Measurements from ENCODE around the gene IMMP2L.

Gene IMMP2L

GRCh38 chr7:110891197-110891596 is 671.1 kb downstream of the IMMP2L start:
- FAIRE-seq, result no peak

- no peak for FAIRE-seq
Observed at GRCh38 chr7:110890101-110890500, 672.2 kb downstream of the IMMP2L start.

GRCh38 chr7:110889335-110889734 is 673.0 kb downstream of the IMMP2L start:
- no peak for FAIRE-seq

GRCh38 chr7:110888641-110889040 is 673.7 kb downstream of the IMMP2L start:
- no peak for FAIRE-seq

GRCh38 chr7:110885474-110885873 is 676.8 kb downstream of the IMMP2L start:
- no peak for FAIRE-seq

GRCh38 chr7:110881721-110882120 is 680.6 kb downstream of the IMMP2L start:
- no peak for FAIRE-seq

GRCh38 chr7:110880971-110881370 is 681.3 kb downstream of the IMMP2L start:
- no peak for FAIRE-seq

GRCh38 chr7:110877016-110877415 is 685.3 kb downstream of the IMMP2L start:
- no peak for FAIRE-seq

- FAIRE-seq, result peak; percentile 25
Observed at GRCh38 chr7:110875346-110875745, 686.9 kb downstream of the IMMP2L start.

- no peak for FAIRE-seq
Observed at GRCh38 chr7:110871856-110872255, 690.4 kb downstream of the IMMP2L start.

- no peak for FAIRE-seq
Observed at GRCh38 chr7:110870926-110871325, 691.4 kb downstream of the IMMP2L start.

GRCh38 chr7:110868458-110868857 is 693.8 kb downstream of the IMMP2L start:
- no peak for FAIRE-seq

- FAIRE-seq, result no peak
Observed at GRCh38 chr7:110867771-110868170, 694.5 kb downstream of the IMMP2L start.

GRCh38 chr7:110863258-110863657 is 699.0 kb downstream of the IMMP2L start:
- FAIRE-seq, result no peak

GRCh38 chr7:110861163-110861562 is 701.1 kb downstream of the IMMP2L start:
- no peak for FAIRE-seq

- FAIRE-seq, result no peak
Observed at GRCh38 chr7:110857106-110857505, 705.2 kb downstream of the IMMP2L start.

GRCh38 chr7:110856704-110857103 is 705.6 kb downstream of the IMMP2L start:
- FAIRE-seq, result no peak

- no peak for FAIRE-seq
Observed at GRCh38 chr7:110854651-110855050, 707.6 kb downstream of the IMMP2L start.

GRCh38 chr7:110854166-110854565 is 708.1 kb downstream of the IMMP2L start:
- FAIRE-seq, result no peak

GRCh38 chr7:110853263-110853662 is 709.0 kb downstream of the IMMP2L start:
- FAIRE-seq, result no peak

- FAIRE-seq, result no peak
Observed at GRCh38 chr7:110852156-110852940, 709.9 kb downstream of the IMMP2L start.

- no peak for FAIRE-seq
Observed at GRCh38 chr7:110850224-110850623, 712.1 kb downstream of the IMMP2L start.

GRCh38 chr7:110842796-110843195 is 719.5 kb downstream of the IMMP2L start:
- no peak for FAIRE-seq

GRCh38 chr7:110841840-110842545 is 720.3 kb downstream of the IMMP2L start:
- no peak for FAIRE-seq
